ENCODE measurements around the gene CELF2. TPM values are rescaled to one million over a fixed set of nuclear protein-coding genes. Genes with fewer than 3 reads are reported as not detected.

CELF2 gene
- total RNA-seq, 1 donor from 2014 or later, result 31.6 TPM

DNA sequence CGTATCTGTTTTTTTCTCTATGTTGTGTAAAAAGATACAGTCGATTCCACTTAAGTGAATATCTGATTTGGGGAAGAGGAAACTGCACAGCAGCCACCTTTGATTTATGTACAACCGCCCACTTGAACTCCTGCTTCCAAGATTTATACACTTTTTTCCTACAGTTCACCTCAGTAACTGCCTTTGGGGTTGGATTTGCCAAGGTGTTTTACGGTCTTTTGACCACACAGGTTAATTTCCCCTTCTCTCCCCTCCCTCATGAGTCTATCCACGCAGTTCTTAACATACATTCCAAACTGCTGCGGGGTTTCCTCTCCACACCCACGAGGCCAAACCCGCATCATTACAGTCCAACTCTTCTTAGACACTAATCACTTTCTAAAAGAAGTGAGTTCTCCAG lies 316.8 kb downstream of the CELF2 start:
- peaks cover 56% of the 10 kb centered on the region for H3K4me1 Mint-ChIP-seq
- no peak overlapping the region for H3K27ac ChIP-seq
- no peaks in the 10 kb centered on the region for H3K36me3 ChIP-seq
- H3K9ac ChIP-seq, result no peak overlapping the region
- no peak for DNase-seq (ENCODE audit: low spot score)
- H3K27me3 ChIP-seq, result no peaks in the 10 kb centered on the region
- H3F3A ChIP-seq (ENCODE audit: low read depth), result peaks cover 25% of the 10 kb centered on the region
- TF ChIP-seq EZH2 (IDR thresholded peaks at IDR 0.05) (no peak), EZH2phosphoT487 (IDR thresholded peaks at IDR 0.05) (no peak)
- TF ChIP-seq, protein P1, sequence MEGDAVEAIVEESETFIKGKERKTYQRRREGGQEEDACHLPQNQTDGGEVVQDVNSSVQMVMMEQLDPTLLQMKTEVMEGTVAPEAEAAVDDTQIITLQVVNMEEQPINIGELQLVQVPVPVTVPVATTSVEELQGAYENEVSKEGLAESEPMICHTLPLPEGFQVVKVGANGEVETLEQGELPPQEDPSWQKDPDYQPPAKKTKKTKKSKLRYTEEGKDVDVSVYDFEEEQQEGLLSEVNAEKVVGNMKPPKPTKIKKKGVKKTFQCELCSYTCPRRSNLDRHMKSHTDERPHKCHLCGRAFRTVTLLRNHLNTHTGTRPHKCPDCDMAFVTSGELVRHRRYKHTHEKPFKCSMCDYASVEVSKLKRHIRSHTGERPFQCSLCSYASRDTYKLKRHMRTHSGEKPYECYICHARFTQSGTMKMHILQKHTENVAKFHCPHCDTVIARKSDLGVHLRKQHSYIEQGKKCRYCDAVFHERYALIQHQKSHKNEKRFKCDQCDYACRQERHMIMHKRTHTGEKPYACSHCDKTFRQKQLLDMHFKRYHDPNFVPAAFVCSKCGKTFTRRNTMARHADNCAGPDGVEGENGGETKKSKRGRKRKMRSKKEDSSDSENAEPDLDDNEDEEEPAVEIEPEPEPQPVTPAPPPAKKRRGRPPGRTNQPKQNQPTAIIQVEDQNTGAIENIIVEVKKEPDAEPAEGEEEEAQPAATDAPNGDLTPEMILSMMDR (IDR thresholded peaks at IDR 0.05), result no peak
- H3K27me3 Mint-ChIP-seq (ENCODE audit: insufficient read depth, low read depth), result peaks cover 8% of the 10 kb centered on the region
- H4K20me1 ChIP-seq (ENCODE audit: low read depth), result no peaks in the 10 kb centered on the region
- no peaks in the 10 kb centered on the region for H3K9me3 ChIP-seq (ENCODE audit: low read depth)
- no peak overlapping the region for H3K4me2 ChIP-seq
- peaks cover 65% of the 10 kb centered on the region for H3K4me1 ChIP-seq
- no peaks in the 10 kb centered on the region for H3K9me3 Mint-ChIP-seq
- H3K4me3 Mint-ChIP-seq, result no peak overlapping the region
- H3K4me3 ChIP-seq, result no peak overlapping the region
- H3K27ac Mint-ChIP-seq, result no peak overlapping the region
- no peaks in the 10 kb centered on the region for H3K79me2 ChIP-seq (ENCODE audit: low read depth)
- peaks cover 9% of the 10 kb centered on the region for H3K36me3 Mint-ChIP-seq
- H2AFZ ChIP-seq (replicated peaks), result no peak overlapping the region

DNA sequence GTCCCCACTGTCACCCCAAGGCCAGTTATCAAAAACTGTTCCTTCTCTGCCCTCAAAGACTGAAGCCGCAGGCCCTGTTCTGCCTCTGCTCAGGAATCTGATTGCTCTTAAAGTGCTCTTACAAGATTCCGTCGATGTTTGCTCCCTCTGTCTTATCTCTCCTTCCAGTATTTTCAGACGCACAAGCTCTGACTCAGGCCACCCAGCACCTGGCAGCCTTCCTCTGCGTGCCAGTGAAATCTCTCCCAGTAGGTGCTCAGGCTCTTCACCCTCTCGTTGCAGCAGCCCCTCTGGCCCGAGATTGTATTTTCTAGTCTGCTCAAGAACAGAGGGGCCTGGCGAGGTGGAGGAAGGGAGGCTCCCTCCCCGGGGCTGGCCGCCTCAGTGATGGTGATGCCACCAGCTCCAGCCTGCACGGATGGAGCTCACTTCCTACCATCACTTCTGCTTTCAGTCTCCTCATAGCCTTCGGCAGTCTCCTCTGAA lies 317.5 kb downstream of the CELF2 start:
- Mint-ChIP-seq H3K4me1 (peaks cover 51% of the 10 kb centered on the region), H3K9me3 (no peaks in the 10 kb centered on the region), H3K36me3 (peaks cover 9% of the 10 kb centered on the region), H3K4me3 (no peak overlapping the region), H3K27me3 (ENCODE audit: insufficient read depth, low read depth) (peaks cover 6% of the 10 kb centered on the region), H3K27ac (no peak overlapping the region)
- TF ChIP-seq, protein P1 (IDR thresholded peaks at IDR 0.05), result no peak
- TF ChIP-seq EZH2phosphoT487 (IDR thresholded peaks at IDR 0.05) (no peak), EZH2 (IDR thresholded peaks at IDR 0.05) (no peak)
- H3K4me1 ChIP-seq, result peaks cover 57% of the 10 kb centered on the region
- H3K36me3 ChIP-seq, result no peaks in the 10 kb centered on the region
- no peaks in the 10 kb centered on the region for H3K9me3 ChIP-seq (ENCODE audit: low read depth)
- no peak overlapping the region for H3K4me3 ChIP-seq
- H3F3A ChIP-seq (ENCODE audit: low read depth), result peaks cover 25% of the 10 kb centered on the region
- H4K20me1 ChIP-seq (ENCODE audit: low read depth), result no peaks in the 10 kb centered on the region
- H3K27ac ChIP-seq, result no peak overlapping the region
- H3K9ac ChIP-seq, result no peak overlapping the region
- H3K79me2 ChIP-seq (ENCODE audit: low read depth), result no peaks in the 10 kb centered on the region
- no peaks in the 10 kb centered on the region for H3K27me3 ChIP-seq
- no peak overlapping the region for H2AFZ ChIP-seq (replicated peaks)
- H3K4me2 ChIP-seq, result no peak overlapping the region
- no peak for DNase-seq (ENCODE audit: low spot score)

DNA sequence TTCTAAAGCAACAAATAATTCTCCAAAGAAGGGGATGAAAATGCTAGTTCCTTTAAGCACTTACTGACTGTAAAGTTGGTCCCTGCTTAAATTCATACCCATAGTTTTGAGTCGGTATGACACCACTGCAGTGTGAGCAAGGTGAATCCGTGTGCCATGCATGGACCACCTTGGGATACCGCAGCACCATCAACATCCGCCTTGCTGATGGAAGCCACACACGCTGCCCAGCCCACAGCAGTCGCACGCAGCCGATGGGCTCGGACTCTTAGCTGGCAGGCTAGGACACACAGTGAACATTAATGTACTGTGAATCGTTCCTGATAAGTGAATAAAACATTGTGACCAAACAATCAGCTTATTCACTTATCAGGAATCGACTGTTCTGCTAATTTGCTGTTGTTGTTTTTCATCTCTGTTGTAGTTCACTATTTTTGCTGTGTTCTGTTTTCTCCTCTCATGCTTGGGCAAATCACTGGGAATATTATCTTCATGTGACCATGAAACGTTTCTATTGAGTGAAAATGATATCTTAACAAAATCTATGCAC lies 318.3 kb downstream of the CELF2 start:
- Histone ChIP-seq H3K79me2 (ENCODE audit: low read depth) (no peaks in the 10 kb centered on the region), H2AFZ (replicated peaks) (no peak overlapping the region), H3K4me1 (peaks cover 55% of the 10 kb centered on the region), H3K27ac (no peak overlapping the region), H3F3A (ENCODE audit: low read depth) (peaks cover 25% of the 10 kb centered on the region), H3K27me3 (no peaks in the 10 kb centered on the region), H4K20me1 (ENCODE audit: low read depth) (no peaks in the 10 kb centered on the region), H3K4me3 (no peak overlapping the region), H3K9me3 (ENCODE audit: low read depth) (no peaks in the 10 kb centered on the region), H3K4me2 (peak overlapping the region; percentile 58), H3K36me3 (no peaks in the 10 kb centered on the region), H3K9ac (no peak overlapping the region)
- Mint-ChIP-seq H3K9me3 (no peaks in the 10 kb centered on the region), H3K4me3 (no peak overlapping the region), H3K27ac (peak overlapping the region; percentile 3), H3K27me3 (ENCODE audit: insufficient read depth, low read depth) (peaks cover 6% of the 10 kb centered on the region), H3K4me1 (peaks cover 47% of the 10 kb centered on the region), H3K36me3 (peaks cover 7% of the 10 kb centered on the region)
- DNase-seq (ENCODE audit: low spot score), result no peak
- TF ChIP-seq, protein P1 (IDR thresholded peaks at IDR 0.05), result no peak
- TF ChIP-seq EZH2phosphoT487 (IDR thresholded peaks at IDR 0.05) (no peak), EZH2 (IDR thresholded peaks at IDR 0.05) (no peak)
